ENCODE data around the gene RPH3AL. TPM values are rescaled to one million over a fixed set of nuclear protein-coding genes. Genes with fewer than 3 reads are reported as not detected.

The RPH3AL gene
- total and polyA plus RNA-seq, 2 of the 8 experiments (the other 6 are each of a cell fraction or from before 2014, with no cell fraction given): 5.6 to 5.8 TPM

GRCh38 chr17:213286-214105 is 139.1 kb downstream of the RPH3AL start (continued):
- no peak for TF ChIP-seq NANOG (IDR thresholded peaks at IDR 0.05; ENCODE audit: insufficient read depth, low read depth, low read length, poor library complexity, severe bottlenecking)
- TF ChIP-seq SP4 (IDR thresholded peaks at IDR 0.05; ENCODE audit: low read length): no peak
- TF ChIP-seq JUND (IDR thresholded peaks at IDR 0.05; ENCODE audit: low read length): no peak
- TF ChIP-seq CEBPB (IDR thresholded peaks at IDR 0.05; ENCODE audit: low read depth, low read length): no peak
- no peak for TF ChIP-seq TBP (IDR thresholded peaks at IDR 0.05; ENCODE audit: low read depth, low read length)
- TF ChIP-seq CREB1 (IDR thresholded peaks at IDR 0.05): no peak
- no peak for TF ChIP-seq HDAC2 (IDR thresholded peaks at IDR 0.05; ENCODE audit: borderline replicate concordance in 1 of 2, low read depth in 2 of 2, low read length in 2 of 2)
- no peak for TF ChIP-seq POLR2A (IDR thresholded peaks at IDR 0.05; ENCODE audit: control extremely low read depth in 1 of 2, low read depth in 2 of 2, low read length in 2 of 2)

Measured in H1 (cell line).